ENCODE results near the gene BASP1. TPM values are rescaled to one million over a fixed set of nuclear protein-coding genes. Genes with fewer than 3 reads are reported as not detected.
"Not testable (repeated sequence)": the region's sequence is repeated elsewhere in the genome, so short reads cannot be mapped to it uniquely, and the experiment has no call there.

BASP1 gene
- total RNA-seq, 1 experiment from 2014 or later, result not detected

DNA sequence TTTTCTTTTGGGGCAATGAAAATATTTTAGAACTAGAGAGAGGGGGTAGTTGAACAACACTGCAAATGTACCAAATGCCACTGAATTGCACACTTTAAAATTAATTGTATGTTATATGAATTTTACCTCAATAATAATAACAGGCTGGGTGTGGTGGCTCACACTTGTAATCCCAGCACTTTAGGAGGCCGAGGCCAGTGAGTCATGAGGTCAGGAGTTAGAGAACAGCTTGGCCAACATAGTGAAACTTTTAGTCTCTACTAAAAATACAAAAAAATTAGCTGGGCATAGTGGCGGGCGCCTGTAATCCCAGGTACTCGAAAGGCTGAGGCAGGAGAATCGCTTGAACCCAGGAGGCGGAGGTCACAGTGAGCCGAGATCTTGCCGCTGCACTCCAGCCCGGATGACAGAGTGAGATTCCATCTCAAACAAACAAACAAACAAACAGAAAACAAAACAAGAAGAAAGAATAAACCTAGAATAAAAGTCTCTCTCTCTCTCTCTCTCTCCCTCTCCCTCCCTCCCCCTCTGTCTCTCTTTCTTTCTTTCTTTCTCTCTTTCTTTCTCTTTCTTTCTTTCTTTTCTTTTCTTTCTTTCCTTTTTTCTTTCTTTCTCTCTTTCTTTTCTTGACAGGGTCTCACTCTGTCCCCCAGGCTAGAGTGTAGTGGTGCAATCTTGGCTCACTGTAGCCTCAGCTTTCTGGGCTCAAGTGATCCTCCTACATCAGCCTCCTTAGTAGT, 91.1 kb downstream of the BASP1 start:
- Mint-ChIP-seq H3K27ac (ENCODE audit: unreplicated experiment) (no peak overlapping the region), H3K4me3 (ENCODE audit: low read depth, unreplicated experiment) (no peak overlapping the region), H3K27me3 (ENCODE audit: unreplicated experiment) (no peaks in the 10 kb centered on the region), H3K9me3 (ENCODE audit: low read depth, unreplicated experiment) (peaks cover 2% of the 10 kb centered on the region), H3K36me3 (ENCODE audit: insufficient read depth, unreplicated experiment) (no peaks in the 10 kb centered on the region), H3K4me1 (ENCODE audit: low read depth, unreplicated experiment) (no peaks in the 10 kb centered on the region)
- BruUV-seq (replicated peaks), result no TSS peak
- no peak for TF ChIP-seq CTCF (IDR thresholded peaks at IDR 0.05; ENCODE audit: unreplicated experiment)
- intact Hi-C loops (cut with micrococcal nuclease; ENCODE audit: unreplicated experiment), result no loop called here
- CTCF ChIA-PET, result no interaction called here
- DNase-seq, result no peak

- BruUV-seq (replicated peaks), result no TSS peak
- no peak for TF ChIP-seq CTCF (IDR thresholded peaks at IDR 0.05; ENCODE audit: unreplicated experiment)
- CTCF ChIA-PET, result no interaction called here
- Mint-ChIP-seq H3K27me3 (ENCODE audit: unreplicated experiment) (no peaks in the 10 kb centered on the region), H3K36me3 (ENCODE audit: insufficient read depth, unreplicated experiment) (no peaks in the 10 kb centered on the region), H3K27ac (ENCODE audit: unreplicated experiment) (no peak overlapping the region), H3K4me3 (ENCODE audit: low read depth, unreplicated experiment) (no peak overlapping the region), H3K4me1 (ENCODE audit: low read depth, unreplicated experiment) (no peaks in the 10 kb centered on the region), H3K9me3 (ENCODE audit: low read depth, unreplicated experiment) (peaks cover 2% of the 10 kb centered on the region)
- no peak for DNase-seq
- intact Hi-C loops (cut with micrococcal nuclease; ENCODE audit: unreplicated experiment), result no loop called here
Measured at GRCh38 chr5:17309462-17309861, 92.0 kb downstream of the BASP1 start.

GRCh38 chr5:17310502-17310901, 93.1 kb downstream of the BASP1 start:
- H3K9me3 Mint-ChIP-seq (ENCODE audit: low read depth, unreplicated experiment); DNase-seq; H3K27me3 Mint-ChIP-seq (ENCODE audit: unreplicated experiment); BruUV-seq (replicated peaks); intact Hi-C loops (cut with micrococcal nuclease; ENCODE audit: unreplicated experiment); H3K36me3 Mint-ChIP-seq (ENCODE audit: insufficient read depth, unreplicated experiment); H3K4me3 Mint-ChIP-seq (ENCODE audit: low read depth, unreplicated experiment); CTCF ChIA-PET; H3K27ac Mint-ChIP-seq (ENCODE audit: unreplicated experiment); H3K4me1 Mint-ChIP-seq (ENCODE audit: low read depth, unreplicated experiment): not testable (repeated sequence)

DNA sequence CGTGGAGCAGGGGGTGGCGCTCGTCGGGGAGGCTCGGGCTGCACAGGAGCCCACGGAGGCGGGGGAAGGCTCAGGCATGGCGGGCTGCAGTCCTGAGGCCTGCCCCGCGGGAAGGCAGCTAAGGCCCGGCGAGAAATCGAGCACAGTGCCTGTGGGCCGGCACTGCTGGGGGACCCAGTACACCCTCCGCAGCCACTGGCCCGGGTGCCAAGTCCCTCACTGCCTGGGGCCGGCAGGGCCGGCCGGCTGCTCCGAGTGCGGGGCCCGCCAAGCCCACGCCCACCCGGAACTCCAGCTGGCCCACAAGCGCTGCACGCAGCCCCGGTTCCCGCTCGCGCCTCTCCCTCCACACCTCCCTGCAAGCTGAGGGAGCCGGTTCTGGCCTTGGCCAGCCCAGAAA, 94.4 kb downstream of the BASP1 start:
- H3K36me3 Mint-ChIP-seq (ENCODE audit: insufficient read depth, unreplicated experiment); BruUV-seq (replicated peaks); CTCF ChIA-PET; H3K4me3 Mint-ChIP-seq (ENCODE audit: low read depth, unreplicated experiment); H3K9me3 Mint-ChIP-seq (ENCODE audit: low read depth, unreplicated experiment); H3K27me3 Mint-ChIP-seq (ENCODE audit: unreplicated experiment); intact Hi-C loops (cut with micrococcal nuclease; ENCODE audit: unreplicated experiment); DNase-seq; H3K27ac Mint-ChIP-seq (ENCODE audit: unreplicated experiment): not testable (repeated sequence)
- H3K4me1 Mint-ChIP-seq (ENCODE audit: low read depth, unreplicated experiment), result peaks cover 12% of the 10 kb centered on the region

DNA sequence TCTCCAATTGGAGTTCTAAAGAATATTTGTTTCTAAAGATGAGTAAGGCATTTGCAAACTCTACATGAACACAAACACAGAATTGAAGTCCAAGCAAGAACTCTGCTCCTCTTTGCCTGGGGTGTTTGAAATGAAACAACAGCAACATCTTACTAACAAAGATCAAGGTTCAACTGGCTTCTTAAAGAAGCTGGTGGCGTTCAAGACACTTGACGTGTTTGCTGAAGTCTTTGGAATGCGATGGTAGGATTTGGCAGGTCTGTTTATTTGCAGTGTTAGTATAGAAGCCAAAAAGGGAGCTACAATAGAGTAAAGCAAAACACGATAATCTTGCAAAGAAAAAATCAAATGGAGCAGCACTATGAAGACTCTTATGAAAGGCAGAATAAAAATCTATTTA, 94.9 kb downstream of the BASP1 start:
- H3K27me3 Mint-ChIP-seq (ENCODE audit: unreplicated experiment), result no peaks in the 10 kb centered on the region

More for the DNA sequence above, 94.9 kb downstream of the BASP1 start:
- Mint-ChIP-seq H3K4me3 (ENCODE audit: low read depth, unreplicated experiment) (no peak overlapping the region), H3K9me3 (ENCODE audit: low read depth, unreplicated experiment) (peaks cover 1% of the 10 kb centered on the region), H3K4me1 (ENCODE audit: low read depth, unreplicated experiment) (peaks cover 18% of the 10 kb centered on the region), H3K36me3 (ENCODE audit: insufficient read depth, unreplicated experiment) (no peaks in the 10 kb centered on the region), H3K27ac (ENCODE audit: unreplicated experiment) (no peak overlapping the region)
- intact Hi-C loops (cut with micrococcal nuclease; ENCODE audit: unreplicated experiment), result no loop called here
- DNase-seq, result no peak
- CTCF ChIA-PET, result no interaction called here
- no peak for TF ChIP-seq CTCF (IDR thresholded peaks at IDR 0.05; ENCODE audit: unreplicated experiment)
- no TSS peak for BruUV-seq (replicated peaks)
